ENCODE data around the gene TSGA10. TPM values are rescaled to one million over a fixed set of nuclear protein-coding genes. Genes with fewer than 3 reads are reported as not detected.

Gene TSGA10, protein sequence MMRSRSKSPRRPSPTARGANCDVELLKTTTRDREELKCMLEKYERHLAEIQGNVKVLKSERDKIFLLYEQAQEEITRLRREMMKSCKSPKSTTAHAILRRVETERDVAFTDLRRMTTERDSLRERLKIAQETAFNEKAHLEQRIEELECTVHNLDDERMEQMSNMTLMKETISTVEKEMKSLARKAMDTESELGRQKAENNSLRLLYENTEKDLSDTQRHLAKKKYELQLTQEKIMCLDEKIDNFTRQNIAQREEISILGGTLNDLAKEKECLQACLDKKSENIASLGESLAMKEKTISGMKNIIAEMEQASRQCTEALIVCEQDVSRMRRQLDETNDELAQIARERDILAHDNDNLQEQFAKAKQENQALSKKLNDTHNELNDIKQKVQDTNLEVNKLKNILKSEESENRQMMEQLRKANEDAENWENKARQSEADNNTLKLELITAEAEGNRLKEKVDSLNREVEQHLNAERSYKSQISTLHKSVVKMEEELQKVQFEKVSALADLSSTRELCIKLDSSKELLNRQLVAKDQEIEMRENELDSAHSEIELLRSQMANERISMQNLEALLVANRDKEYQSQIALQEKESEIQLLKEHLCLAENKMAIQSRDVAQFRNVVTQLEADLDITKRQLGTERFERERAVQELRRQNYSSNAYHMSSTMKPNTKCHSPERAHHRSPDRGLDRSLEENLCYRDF
- 8.8 and 14.1 TPM in 2 replicates for total RNA-seq
- 5.2 and 5.7 TPM in 2 replicates for polyA plus RNA-seq

DNA sequence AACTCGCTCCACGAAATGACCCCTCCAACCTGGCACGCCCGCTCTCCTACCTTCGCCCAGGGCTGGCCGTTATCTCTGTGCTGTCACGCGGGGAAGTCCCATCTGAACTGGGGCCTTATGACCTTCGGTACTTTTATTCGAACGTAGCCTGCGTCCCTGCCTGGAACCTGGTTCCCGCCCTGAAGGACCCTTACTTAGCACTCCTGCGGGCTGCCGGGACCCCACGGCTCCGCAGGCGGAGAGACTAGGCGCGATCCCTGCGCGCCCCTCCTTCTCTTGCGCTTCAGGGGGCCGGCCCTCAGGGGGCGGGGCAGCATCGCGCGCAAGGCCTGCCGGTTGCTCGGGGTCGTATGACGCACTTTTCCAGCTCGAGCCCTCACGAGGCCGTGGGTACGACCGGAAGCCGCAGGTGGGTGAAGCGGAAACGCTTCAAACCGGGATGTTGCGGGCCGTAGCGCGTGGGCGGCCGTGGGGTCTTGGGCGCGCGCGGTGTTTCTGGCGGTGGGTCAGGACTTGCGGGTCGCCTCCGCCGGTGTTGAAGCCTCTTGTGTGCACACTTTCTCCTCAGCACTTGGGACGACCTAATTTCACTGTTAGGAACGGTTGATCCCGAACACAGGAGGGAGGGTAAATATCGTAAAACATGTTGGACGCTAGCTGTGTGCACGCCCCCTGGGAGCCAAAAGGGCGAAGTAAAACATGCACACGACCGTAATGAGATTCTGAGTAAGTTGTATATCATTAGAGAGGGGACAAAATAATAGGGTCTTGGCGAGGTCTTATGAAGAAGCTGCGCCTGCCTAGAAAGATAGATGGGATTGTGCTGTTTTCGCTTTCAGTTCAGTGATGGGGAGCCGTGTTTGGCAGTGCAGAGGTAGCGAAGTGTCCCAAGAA is at the start of gene TSGA10, which contains the start of gene LIPT1:
Gene TSGA10, minus strand, starts transcription at position 300 of the 894 bp plus-strand sequence. CDS start 45,503 bp downstream, outside the sequence.
Gene LIPT1, plus strand, starts transcription at position 325 of the 894 bp plus-strand sequence. CDS start 6,991 bp downstream, outside the sequence.
- H3K27me3 ChIP-seq, result no peaks in the 10 kb centered on the region
- peak; percentile 96 for DNase-seq (ENCODE audit: low spot score)
- TF ChIP-seq CTCF (IDR thresholded peaks at IDR 0.05; ENCODE audit: poor library complexity) (peak; percentile 29), EZH2 (IDR thresholded peaks at IDR 0.05; ENCODE audit: borderline replicate concordance) (no peak)
- WGBS (ENCODE audit: low lambda C conversion rate, missing lambda C conversion rate), result 2% methylated on average over 70 of the region's 70 CpGs
- no peaks in the 10 kb centered on the region for H3K9me3 ChIP-seq (ENCODE audit: low read depth)
- H3K4me3 ChIP-seq, result peak within 1 kb of the TSS; percentile 83
- peak within 1 kb of the TSS; percentile 92 for H3K27ac ChIP-seq
- H3K4me1 ChIP-seq (ENCODE audit: insufficient read depth), result peaks cover 10% of the 10 kb centered on the region
- peak within 1 kb of the TSS; percentile 87 for H3K4me2 ChIP-seq
- no peaks in the 10 kb centered on the region for H4K20me1 ChIP-seq (ENCODE audit: insufficient read depth, poor library complexity, severe bottlenecking)
- H3K79me2 ChIP-seq, result peaks cover 4% of the 10 kb centered on the region
- H2AFZ ChIP-seq, result peak within 1 kb of the TSS; percentile 77
- H3K36me3 ChIP-seq (replicated peaks; ENCODE audit: insufficient read depth, low read depth), result no peaks in the 10 kb centered on the region
- no peaks in the 10 kb centered on the region for H3K9me2 ChIP-seq (replicated peaks; ENCODE audit: insufficient read depth)

DNA sequence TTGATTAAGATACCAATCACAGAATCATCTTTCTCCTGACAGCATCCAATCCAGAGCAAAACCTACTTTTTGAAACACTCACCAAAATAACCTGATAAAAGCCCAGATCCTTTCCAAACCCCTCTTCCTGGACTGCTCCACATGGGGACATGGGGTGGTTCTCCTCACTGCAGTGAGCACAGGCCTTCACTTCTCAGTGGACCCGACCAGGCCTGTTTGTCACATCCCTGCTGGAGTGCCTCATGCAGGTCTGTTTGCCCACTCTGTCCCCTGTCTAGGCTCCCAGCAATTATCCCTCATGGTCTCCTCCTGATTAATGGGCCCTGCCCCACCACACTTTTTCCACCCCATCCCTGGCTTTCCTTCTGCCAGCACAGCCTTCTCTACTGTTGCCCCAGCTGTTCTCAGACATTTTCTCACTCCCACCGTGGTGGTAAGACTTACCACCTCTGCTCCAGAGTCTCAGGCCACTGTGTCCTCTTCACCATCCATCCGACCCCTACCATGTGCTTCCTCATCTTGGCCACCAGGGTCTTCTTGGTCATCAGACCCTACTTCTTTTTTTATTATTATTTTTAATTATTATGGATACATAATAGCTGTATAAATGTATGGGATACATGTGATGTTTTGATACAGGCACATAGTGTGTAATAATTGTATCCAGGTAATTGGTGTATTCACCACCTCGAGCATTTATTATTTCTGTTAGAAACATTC is 47.4 kb upstream of the TSGA10 start:
- Histone ChIP-seq H3K4me1 (ENCODE audit: insufficient read depth) (no peaks in the 10 kb centered on the region), H3K27me3 (no peaks in the 10 kb centered on the region), H3K36me3 (replicated peaks; ENCODE audit: insufficient read depth, low read depth) (no peaks in the 10 kb centered on the region), H3K9me2 (replicated peaks; ENCODE audit: insufficient read depth) (no peaks in the 10 kb centered on the region), H3K9me3 (ENCODE audit: low read depth) (no peaks in the 10 kb centered on the region), H3K4me3 (no peak overlapping the region), H2AFZ (no peak overlapping the region), H3K4me2 (no peak overlapping the region), H3K79me2 (no peaks in the 10 kb centered on the region), H4K20me1 (ENCODE audit: insufficient read depth, poor library complexity, severe bottlenecking) (no peaks in the 10 kb centered on the region), H3K27ac (no peak overlapping the region)
- WGBS (ENCODE audit: low lambda C conversion rate, missing lambda C conversion rate), result 94% methylated on average over 4 of the region's 4 CpGs
- DNase-seq (ENCODE audit: low spot score), result no peak
- no peak for TF ChIP-seq CTCF (IDR thresholded peaks at IDR 0.05; ENCODE audit: poor library complexity)
- no peak for TF ChIP-seq EZH2phosphoT487 (IDR thresholded peaks at IDR 0.05; ENCODE audit: low read depth, severe bottlenecking, unreplicated experiment)
- TF ChIP-seq EZH2 (IDR thresholded peaks at IDR 0.05; ENCODE audit: borderline replicate concordance), result no peak

- Histone ChIP-seq H3K4me1 (ENCODE audit: insufficient read depth) (no peaks in the 10 kb centered on the region), H3K4me2 (no peak overlapping the region), H4K20me1 (ENCODE audit: insufficient read depth, poor library complexity, severe bottlenecking) (no peaks in the 10 kb centered on the region), H2AFZ (no peak overlapping the region), H3K27me3 (no peaks in the 10 kb centered on the region), H3K9me3 (ENCODE audit: low read depth) (no peaks in the 10 kb centered on the region), H3K36me3 (replicated peaks; ENCODE audit: insufficient read depth, low read depth) (no peaks in the 10 kb centered on the region), H3K4me3 (no peak overlapping the region), H3K27ac (no peak overlapping the region), H3K9me2 (replicated peaks; ENCODE audit: insufficient read depth) (no peaks in the 10 kb centered on the region), H3K79me2 (no peaks in the 10 kb centered on the region)
- WGBS (ENCODE audit: low lambda C conversion rate, missing lambda C conversion rate), result 92% methylated on average over 7 of the region's 7 CpGs
- TF ChIP-seq CTCF (IDR thresholded peaks at IDR 0.05; ENCODE audit: poor library complexity), result no peak
- TF ChIP-seq EZH2phosphoT487 (IDR thresholded peaks at IDR 0.05; ENCODE audit: low read depth, severe bottlenecking, unreplicated experiment), result no peak
- no peak for TF ChIP-seq EZH2 (IDR thresholded peaks at IDR 0.05; ENCODE audit: borderline replicate concordance)
- no peak for DNase-seq (ENCODE audit: low spot score)
Measured at GRCh38 chr2:99200076-99200800, 45.5 kb upstream of the TSGA10 start.
